ENCODE results near the gene MED13L. TPM values are rescaled to one million over a fixed set of nuclear protein-coding genes. Genes with fewer than 3 reads are reported as not detected.

MED13L gene
- total and polyA plus RNA-seq, 2 donors (not counting 3 experiments of a cell fraction or from before 2014, with no cell fraction given): 27.4 to 93.6 TPM

- Histone ChIP-seq H3K4me2 (ENCODE audit: insufficient read depth, low read length) (no peak overlapping the region), H3K4me1 (ENCODE audit: control insufficient read depth, extremely low read depth, insufficient read depth, low read length) (no peaks in the 10 kb centered on the region), H3K9ac (replicated peaks; ENCODE audit: extremely low read depth, insufficient read depth, low read length) (no peak overlapping the region), H3K27ac (ENCODE audit: insufficient read depth, low read depth, low read length) (no peak overlapping the region), H2AFZ (ENCODE audit: low read depth, low read length) (no peak overlapping the region), H3K9me1 (replicated peaks; ENCODE audit: control insufficient read depth, extremely low read depth, insufficient read depth, low read length) (no peaks in the 10 kb centered on the region), H3K27me3 (ENCODE audit: control insufficient read depth in 2 of 2, insufficient read depth in 2 of 2, low read length in 2 of 2) (no peaks in the 10 kb centered on the region), H4K20me1 (replicated peaks; ENCODE audit: control insufficient read depth, extremely low read depth, insufficient read depth, low read length) (peaks cover 2% of the 10 kb centered on the region), H3K79me2 (ENCODE audit: control insufficient read depth, insufficient read depth, low read length) (peaks cover 17% of the 10 kb centered on the region), H3K9me3 (replicated peaks; ENCODE audit: control insufficient read depth, insufficient read depth, low read length) (no peaks in the 10 kb centered on the region), H3K36me3 (ENCODE audit: control insufficient read depth in 2 of 2, extremely low read depth in 1 of 2, insufficient read depth in 2 of 2, low read length in 2 of 2) (peaks cover 0 to 2% of the 10 kb centered on the region in 2 experiments), H3K4me3 (replicated peaks in 1 of 3; ENCODE audit: insufficient read depth in 1 of 3, low read depth in 1 of 3, low read length in 3 of 3) (no peak overlapping the region)
- BruUV-seq (replicated peaks): TSS peak; percentile 28
- TF ChIP-seq EZH2 (IDR thresholded peaks at IDR 0.05; ENCODE audit: borderline replicate concordance, low read depth, low read length, severe bottlenecking): no peak
- no peak for TF ChIP-seq JUN (IDR thresholded peaks at IDR 0.05; ENCODE audit: borderline replicate concordance, insufficient read depth, insufficient read length, low read depth)
- no peak for TF ChIP-seq MYC (IDR thresholded peaks at IDR 0.05; ENCODE audit: low read depth, low read length)
- TF ChIP-seq FOS (IDR thresholded peaks at IDR 0.05; ENCODE audit: borderline replicate concordance, insufficient read depth, low read length): no peak
- no peak for TF ChIP-seq GATA2 (IDR thresholded peaks at IDR 0.05; ENCODE audit: insufficient read depth, insufficient read length, low read depth, low read length)
- no peak for TF ChIP-seq POLR2A (IDR thresholded peaks at IDR 0.05; ENCODE audit: low read depth, low read length)
- no peak for TF ChIP-seq CTCF (IDR thresholded peaks at IDR 0.05; ENCODE audit: extremely low read depth in 1 of 2, insufficient read depth in 1 of 2, low read depth in 1 of 2, low read length in 2 of 2)
- no peak for TF ChIP-seq POLR2AphosphoS5 (IDR thresholded peaks at IDR 0.05; ENCODE audit: insufficient read depth, low read depth, low read length)
- no peak for TF ChIP-seq MAX (IDR thresholded peaks at IDR 0.05; ENCODE audit: insufficient read depth, insufficient read length)
- POLR2A ChIA-PET: no interaction called here
- no peak for FAIRE-seq
- DNase-seq (ENCODE audit: low read depth, low spot score): no peak
- dilution Hi-C loops (cut with MboI; ENCODE audit: extremely low pct_ligation_motif_present, low sequenced_read_pairs) (no loop called here), intact Hi-C loops (cut with micrococcal nuclease) (no loop called here)
- CTCF ChIA-PET: interaction anchor here (0.8 kb wide), 1 partner anchor 11 kb away, joined by 5 read pairs; no protein-coding TSS in a partner anchor
Measured at GRCh38 chr12:116026346-116026745, 251.1 kb downstream of the MED13L start.
